Renal cortical epithelial cell (primary cell): ENCODE results near the gene KIAA0232. TPM values are rescaled to one million over a fixed set of nuclear protein-coding genes. Genes with fewer than 3 reads are reported as not detected.
"Not testable (repeated sequence)": the region's sequence is repeated elsewhere in the genome, so short reads cannot be mapped to it uniquely, and the experiment has no call there.

Experiments used
- DNase-seq: peaks from one replicate; pipeline ENCODE4 v3.0.0-alpha.2; 2011; ENCODE audit warnings: low read depth
- total RNA-seq: library from RNA; depleted of rRNA; stranded (reverse); fragments of >200 nt; gene quantifications from 2 replicates; pipeline ENCODE4 v1.2.3, GENCODE V29; 2014

Gene KIAA0232
- total RNA-seq, 1 donor from 2014 or later = 59.4 TPM

GRCh38 chr4:6755088-6755753 is 27.3 kb upstream of the KIAA0232 start:
- no peak for DNase-seq

- DNase-seq = not testable (repeated sequence)
These were observed 26.2 kb upstream of the KIAA0232 start for GRCh38 chr4:6756345-6756744.

GRCh38 chr4:6758728-6759127 is 23.8 kb upstream of the KIAA0232 start:
- DNase-seq = no peak

- DNase-seq = no peak
These were observed 21.7 kb upstream of the KIAA0232 start for GRCh38 chr4:6760865-6761264.

- DNase-seq = peak; percentile 67
These were observed 20.6 kb upstream of the KIAA0232 start for GRCh38 chr4:6761649-6762615.

GRCh38 chr4:6763330-6763851 is 19.1 kb upstream of the KIAA0232 start:
- DNase-seq = no peak

- no peak for DNase-seq
These were observed 17.4 kb upstream of the KIAA0232 start for GRCh38 chr4:6764976-6765620.

- no peak for DNase-seq
These were observed 16.8 kb upstream of the KIAA0232 start for GRCh38 chr4:6765703-6766102.

GRCh38 chr4:6767386-6767747 is 15.2 kb upstream of the KIAA0232 start:
- DNase-seq = peak; percentile 53

GRCh38 chr4:6767748-6768538 is 14.6 kb upstream of the KIAA0232 start:
- DNase-seq = no peak

- DNase-seq = no peak
These were observed 14.0 kb upstream of the KIAA0232 start for GRCh38 chr4:6768539-6768905.

- no peak for DNase-seq
These were observed 13.1 kb upstream of the KIAA0232 start for GRCh38 chr4:6769233-6769988.

GRCh38 chr4:6769989-6770420 is 12.5 kb upstream of the KIAA0232 start:
- DNase-seq = no peak

GRCh38 chr4:6770581-6771228 is 11.8 kb upstream of the KIAA0232 start:
- DNase-seq = no peak

- DNase-seq = peak; percentile 81
These were observed 11.3 kb upstream of the KIAA0232 start for GRCh38 chr4:6771229-6771671.

- peak; percentile 76 for DNase-seq
These were observed 10.2 kb upstream of the KIAA0232 start for GRCh38 chr4:6772223-6772928.

- DNase-seq = peak; percentile 57
These were observed 9.4 kb upstream of the KIAA0232 start for GRCh38 chr4:6773106-6773505.

GRCh38 chr4:6773616-6774540 is 8.6 kb upstream of the KIAA0232 start:
- peak; percentile 57 for DNase-seq
